NOMO-1 (cell line): ENCODE results near the gene CST11.

ENCODE experiments used
- DNase-seq, 2 experiments: peaks; one replicate each; lab custom pipeline; 2025; ENCODE audit not compliant: unreplicated experiment in 2 of 2; lab: John Stamatoyannopoulos, UW

The CST11 gene

DNA sequence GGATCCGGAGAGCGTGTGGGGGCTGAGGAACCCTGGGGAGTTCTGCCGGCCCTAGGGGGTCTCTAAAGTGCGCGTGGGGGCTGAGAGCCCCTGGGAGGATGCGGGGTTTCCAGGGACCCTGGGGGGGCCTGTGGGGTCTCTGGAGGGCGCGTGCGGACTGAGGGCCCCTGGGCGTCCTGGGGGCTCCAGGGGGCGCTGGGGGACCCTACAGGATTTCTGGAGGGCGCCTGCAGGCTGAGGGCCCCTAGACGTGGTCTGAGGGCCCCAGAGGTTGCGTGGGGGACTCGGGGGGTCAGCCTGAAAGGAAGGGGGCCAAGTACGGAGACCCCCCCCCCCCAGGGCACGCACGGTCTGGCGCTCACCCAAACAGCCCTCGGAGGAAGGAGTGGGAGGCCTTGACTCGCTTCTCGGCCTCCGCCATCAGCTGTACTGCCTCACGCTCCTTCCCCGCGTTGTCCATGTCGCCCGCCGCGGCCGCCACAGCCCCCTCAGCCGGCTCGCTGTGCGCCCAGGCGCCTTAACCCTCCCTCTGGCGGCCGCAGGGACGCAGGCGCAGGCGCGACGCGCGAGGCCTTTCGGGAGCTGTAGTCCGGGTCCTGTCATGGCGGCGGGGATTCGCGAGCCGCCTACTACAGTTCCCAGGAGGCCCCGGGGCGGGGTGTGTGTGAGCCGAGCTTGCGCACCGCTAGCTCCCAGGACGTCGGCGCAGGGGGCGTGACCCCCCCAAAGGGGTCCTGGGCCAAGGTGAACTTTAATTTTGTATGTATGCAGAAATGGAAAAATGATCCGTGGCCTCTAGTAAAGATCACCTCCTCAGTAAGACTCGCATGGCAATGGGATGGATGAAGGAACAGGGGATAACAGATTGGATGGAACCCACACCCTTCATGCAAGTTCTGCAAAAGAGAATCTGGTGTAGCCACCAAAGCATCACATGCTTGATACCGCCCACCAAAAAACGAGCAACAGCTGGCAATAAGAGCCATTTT, 31.4 kb downstream of the CST11 start, which contains the start of gene NAPB:
TSS of gene NAPB (minus strand) at position 546 of the 989 bp plus-strand sequence. CDS start at position 460, 86 bp downstream.
- peak; percentile 89 to 97 for DNase-seq

DNA sequence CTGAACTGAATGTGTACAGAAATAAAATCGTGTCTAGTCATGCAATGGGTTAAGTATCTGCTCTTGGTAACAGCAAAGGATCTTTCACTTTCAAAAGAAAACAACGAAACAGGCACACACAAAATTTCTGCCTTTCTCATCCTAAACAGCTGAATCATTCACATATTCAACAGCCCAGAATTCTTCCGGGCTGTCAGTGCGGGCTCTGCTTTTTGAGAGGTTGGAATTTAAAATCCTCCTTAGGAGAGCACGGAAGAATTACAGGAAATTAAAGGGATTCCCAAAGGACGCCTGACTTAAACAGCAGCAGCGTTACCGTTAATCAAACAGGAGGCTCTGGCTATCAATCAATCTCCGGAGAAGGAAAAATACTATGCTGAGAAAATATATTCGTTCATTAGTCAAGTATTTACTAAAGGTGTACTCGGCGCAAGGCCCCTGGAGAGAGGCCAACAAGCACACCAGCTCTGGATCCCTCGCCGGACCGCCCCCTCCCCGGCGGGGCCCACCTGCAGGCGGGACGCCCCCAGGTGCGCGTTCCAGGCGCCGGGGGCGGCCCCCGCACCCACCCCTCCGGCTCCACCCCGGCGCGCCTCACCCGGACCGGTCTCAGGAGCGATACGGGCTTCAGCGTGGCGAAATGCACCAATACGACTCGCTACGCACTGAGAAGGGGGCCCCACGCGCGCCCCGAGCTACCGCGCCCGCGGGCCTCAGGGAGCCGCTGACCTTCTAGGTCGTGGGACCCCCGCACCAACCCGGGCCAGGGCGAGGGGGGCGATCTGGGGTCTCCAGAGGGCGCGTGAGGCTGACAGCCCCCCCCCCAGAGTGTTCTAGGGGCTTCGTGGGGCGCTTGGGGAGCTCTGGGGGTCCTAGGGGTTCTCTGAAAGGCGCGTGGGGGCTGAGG, 32.4 kb downstream of the CST11 start:
- DNase-seq: peak; percentile 29 to 45

DNA sequence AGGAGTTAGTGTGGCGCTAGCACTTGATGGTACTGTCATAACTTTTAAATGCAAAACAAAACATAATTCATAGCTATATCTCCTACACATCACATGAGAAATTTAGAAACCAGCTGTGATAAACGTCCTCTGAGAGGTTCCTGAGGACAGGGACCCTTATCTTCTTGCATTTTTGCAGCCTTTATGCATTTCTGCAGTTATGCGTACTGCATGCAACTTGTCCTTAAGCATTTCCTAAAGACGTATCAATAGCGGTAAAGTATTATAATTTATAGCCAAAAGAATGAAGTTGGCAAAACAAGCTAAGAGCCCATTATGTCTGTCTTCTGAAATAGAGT, 33.0 kb downstream of the CST11 start:
- DNase-seq: no peak

DNA sequence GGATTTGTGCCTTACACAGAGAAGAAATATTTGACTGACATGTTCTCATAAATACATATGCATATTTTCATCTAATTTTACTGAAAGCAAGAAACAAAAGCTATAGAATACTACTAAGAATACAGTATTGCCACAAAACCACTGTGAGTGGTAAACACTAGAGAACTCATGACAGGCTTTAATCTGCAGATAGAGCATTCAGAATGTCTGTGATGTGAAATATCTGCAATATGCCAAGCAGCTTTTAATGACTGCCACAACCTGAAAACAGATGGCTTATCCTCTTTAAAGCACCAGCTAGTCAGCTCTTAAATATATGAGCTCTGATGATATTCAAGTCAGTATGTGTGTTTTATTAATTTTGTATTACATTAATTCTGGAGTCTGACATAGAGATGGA, 34.8 kb downstream of the CST11 start:
- no peak for DNase-seq

DNA sequence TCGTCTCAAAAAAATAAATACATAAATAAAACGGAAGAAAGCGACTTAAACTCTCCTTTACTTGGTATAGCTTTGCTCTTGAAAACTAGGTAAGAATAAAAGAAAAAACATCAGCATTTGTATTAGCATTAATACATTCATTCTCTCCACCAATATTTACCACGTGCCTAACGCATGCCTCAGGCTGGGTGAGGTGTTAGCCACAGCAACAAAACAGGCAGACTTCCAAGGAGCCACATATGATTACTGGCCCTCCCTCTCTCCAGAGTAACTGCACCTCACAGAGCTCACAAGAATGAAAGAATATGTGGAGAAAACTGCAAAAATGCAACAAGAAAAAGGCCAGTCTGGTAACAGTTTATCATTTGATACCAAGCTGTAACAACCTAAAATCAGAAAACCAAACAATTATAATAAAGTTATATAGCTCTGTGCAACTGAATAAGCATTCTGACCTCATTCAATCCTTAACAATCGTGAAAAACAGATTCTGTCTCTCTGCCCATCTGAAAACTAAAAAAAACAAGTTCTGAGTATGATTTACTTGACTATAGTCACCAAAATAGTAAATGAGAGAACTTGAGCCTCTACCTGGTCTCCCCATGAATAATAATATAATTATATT, 36.6 kb downstream of the CST11 start:
- DNase-seq: no peak

DNA sequence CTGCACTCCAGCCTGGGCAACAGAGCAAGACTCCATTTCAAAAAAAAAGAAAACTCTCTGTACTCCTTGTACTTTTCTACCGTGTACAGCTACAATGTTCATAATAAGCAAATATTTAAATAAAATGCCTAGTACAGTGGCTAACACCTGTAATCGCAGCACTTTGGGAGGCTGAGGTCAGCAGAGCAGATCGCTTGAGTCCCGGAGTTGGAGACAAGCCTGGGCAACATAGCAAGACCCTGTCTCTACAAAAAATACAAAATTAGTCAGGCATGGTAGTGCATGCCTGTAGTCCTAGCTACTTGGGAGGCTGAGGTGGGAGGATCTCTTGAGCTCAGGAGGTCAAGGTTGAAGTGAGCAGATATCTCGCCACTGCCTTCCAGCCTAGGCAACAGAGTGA, 37.1 kb downstream of the CST11 start:
- no peak for DNase-seq

DNA sequence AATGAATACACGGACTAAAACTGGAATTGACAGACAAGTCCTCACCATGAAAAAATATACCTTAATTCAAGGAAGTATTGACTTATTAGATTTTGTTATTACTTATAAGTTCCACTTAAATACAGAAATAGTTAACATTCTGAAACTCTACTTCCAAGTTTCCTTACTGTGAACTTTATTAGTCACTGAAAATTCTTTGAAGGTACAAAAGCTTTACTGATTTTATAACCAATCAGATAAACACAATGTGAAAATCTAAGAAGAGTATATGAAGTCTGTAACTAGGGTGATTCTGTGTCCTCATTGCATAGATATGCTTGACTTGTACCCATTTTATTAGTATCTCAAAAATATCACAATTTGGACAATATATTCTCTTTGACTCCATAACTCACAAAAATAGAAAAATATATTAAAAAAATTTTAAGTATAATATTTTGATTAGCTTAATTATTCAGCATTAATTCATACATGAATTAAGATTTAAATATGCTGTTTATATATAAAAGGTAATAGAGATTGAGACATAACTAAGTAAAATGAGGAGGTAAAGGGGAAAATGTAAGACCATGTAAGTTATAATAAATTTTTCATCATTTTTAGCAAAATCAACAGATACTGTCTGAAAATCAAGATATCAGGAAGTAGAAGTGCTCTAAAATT, 38.0 kb downstream of the CST11 start:
- no peak for DNase-seq

DNA sequence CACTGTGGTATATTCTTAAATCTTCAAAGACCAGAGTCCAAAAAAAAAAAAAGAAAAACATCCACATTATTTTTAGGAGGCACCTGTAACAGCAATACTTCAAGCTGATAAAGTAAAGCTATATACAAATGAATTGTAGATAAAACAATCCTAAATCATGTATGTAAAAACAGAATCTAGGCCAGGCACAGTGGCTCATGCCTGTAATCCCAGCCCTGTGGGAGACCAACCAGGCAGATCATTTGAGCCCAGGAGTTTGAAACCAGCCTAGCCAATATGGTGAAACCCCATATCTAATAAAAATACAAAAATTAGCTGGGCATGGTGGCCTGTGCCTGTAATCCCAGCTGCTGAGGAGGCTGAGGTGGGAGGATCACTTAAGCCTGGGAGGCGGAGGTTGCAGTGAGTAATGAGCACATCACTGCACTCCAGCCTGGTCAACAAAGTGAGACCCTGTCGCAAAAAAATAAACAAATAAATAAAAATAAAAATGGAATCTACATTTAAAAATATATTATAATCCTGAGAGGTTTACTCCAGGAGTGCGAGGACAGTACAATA, 38.7 kb downstream of the CST11 start:
- no peak for DNase-seq

DNA sequence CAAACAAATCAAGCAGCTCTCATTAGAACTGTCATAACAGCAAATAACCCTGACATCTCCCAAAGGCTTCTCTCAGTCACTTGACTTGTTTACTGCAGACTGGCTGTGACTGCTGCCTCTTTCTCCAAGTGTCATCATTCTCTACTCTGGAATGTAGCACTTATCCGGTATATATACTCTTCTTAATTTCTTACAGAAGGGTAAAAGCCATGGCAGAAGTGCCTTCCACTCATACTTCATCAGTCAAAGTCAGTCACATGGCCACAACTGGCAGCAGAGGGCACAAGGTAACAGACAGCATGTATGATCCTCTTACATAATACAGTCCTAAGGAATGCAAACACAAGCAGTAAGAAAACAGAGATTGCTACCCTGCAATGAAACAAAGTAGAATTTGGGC, 40.6 kb downstream of the CST11 start:
- DNase-seq: no peak

DNA sequence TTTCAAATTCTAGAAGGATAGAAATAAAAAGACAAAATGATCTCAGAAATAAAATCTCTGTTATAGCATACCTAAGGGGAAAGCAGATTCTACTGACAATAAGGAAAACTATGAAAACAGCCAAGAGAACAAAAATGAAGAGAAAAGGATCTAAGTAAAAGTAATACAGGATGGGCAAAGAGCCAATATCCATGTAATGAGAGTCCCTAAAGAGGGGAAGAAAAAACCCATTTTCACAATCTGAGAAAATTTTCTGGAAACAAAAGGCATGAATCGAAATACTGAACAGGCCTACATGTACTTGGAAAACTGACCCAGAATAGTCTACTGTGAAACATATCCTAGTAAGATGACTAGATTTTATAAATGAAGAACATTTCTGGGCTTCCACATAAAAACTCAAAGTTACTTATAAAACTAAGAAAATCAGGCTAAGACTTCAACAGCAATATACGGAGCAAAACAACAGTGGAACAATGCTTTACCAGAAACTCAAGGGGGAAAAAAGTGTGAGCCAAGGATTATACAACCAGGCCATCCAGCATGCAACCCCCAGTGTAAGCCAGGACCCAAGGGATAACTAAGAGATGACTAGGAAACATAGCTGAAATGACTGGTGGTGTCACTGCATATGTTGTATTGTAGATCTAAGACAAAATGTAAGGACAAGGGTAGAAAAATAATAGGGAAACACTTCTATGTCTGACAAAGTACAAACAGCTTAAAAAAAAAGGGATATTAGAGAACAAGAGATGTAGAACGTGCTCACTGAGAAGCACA, 41.6 kb downstream of the CST11 start:
- DNase-seq: no peak

DNA sequence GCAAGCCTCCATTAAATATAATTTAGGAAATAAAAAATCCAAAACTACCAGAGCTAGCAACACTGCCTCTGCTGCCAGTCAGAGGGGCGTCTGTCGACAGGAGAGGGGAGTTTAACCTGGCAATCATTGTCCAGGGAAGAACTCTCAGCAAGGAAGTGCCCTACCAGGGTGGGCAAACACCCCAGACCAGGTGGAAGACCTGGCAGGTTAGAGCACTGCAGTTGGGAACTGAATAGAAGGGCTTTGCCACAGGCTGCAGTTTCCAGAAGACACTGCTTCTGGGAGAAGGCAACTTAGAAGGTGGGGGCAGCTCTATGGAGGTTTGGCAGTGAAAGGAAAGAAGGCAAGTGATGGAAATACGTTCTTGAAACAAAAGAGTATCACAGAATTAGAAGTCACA, 42.9 kb downstream of the CST11 start:
- DNase-seq: no peak

DNA sequence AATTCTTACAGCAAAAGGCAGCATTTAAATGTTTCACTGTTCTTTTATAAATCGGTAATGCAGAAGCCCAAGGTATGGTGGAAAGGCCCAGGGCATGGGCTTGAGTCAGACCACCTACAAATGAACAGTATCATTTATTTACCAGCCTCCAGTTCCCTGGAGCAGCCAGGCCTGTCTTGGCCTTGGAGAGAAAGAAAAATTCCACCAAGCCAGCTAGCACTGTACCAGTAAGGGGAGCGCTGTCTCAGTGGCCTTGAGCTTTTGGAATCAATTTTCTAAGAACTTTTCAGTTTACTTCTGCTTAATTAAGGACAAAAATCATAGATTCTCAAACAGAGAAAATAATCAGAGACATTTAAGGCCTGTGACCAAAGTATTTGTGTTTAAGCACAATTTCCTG, 43.7 kb downstream of the CST11 start:
- DNase-seq: no peak

DNA sequence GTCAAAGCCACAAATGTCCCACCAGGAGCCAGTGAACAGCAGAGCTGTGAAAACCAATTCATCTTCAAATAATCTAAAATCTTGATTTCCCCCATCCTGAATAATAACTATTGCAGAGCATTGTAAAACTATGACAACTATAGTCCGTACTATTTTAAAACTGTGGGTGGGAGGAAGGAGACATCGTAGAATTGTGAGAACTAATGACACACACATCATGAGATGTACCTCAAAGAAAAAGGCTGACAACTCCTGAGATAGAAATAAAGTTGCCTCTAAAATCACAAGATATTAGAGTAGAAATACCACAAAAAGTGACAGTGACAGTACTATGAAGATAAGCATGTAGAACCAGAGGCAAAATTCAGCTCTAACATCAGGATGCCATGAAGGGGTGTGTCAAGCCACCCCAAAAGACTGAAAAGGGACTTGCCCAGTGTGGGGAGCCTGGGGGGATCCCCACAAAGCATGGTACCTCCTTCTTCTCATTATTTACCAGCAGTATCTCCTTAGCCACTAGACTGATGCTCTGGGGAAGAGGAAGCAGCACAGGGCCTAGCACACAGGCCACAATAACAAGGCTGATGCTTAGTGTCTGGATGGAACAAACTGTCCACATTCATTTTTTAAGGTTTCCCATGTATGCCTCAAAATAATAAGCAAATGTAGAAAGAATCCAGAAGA, 44.8 kb downstream of the CST11 start:
- DNase-seq: no peak

DNA sequence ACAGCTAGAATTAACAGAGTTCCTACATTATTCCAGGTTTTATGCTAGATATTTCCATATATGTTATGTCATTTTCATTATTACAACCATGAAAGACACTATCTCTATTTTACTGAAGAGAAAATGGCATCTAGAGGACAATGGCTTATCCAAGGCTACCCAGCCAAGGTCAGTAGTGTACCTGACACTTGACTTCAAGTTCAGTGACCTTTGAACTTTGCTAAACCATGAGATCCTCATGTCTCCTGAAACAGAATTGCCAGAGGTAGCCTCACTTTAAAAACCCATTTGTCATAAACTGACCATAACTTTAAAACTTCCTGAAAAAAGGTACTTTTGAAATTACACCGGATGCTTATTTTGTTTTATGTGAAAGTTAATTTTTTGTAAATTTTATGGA, 45.8 kb downstream of the CST11 start:
- DNase-seq: no peak

DNA sequence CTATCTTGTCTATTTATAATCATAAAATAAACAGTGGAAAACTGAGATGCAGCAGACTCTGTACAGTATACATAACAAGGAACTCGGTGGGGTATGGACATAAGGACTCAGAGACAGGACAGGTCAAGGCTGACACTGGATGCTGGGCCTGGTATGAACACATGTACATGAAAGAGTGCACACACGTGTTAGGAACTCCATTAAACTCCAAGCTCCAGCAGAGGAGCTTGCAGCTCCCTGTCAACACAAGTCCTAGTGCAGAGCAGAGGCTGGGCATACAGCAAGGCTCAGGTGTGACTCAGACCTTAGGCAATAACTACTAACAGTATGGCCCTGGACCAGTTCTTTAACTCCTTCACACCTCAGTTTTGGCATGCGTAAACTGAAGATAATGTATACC, 48.5 kb downstream of the CST11 start:
- no peak for DNase-seq

DNA sequence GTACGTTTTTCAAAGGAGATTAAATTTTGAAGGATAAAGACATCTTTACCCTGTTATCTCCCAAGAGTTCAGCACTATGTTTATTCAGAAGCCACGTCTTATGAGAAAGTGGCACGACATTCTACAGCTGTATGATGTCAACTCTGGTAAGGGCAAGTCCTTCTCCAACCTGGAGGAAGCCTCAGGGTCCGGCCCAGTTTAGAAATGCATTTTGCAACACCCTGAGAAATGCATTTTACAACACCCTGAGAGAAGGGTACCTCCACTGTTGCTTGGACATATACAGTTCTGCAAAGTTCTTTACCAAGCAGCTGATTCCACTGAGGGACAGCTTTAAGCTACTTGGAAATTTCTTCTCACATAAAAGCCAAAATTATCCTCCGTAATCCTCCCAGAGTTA, 48.9 kb downstream of the CST11 start:
- DNase-seq: no peak

DNA sequence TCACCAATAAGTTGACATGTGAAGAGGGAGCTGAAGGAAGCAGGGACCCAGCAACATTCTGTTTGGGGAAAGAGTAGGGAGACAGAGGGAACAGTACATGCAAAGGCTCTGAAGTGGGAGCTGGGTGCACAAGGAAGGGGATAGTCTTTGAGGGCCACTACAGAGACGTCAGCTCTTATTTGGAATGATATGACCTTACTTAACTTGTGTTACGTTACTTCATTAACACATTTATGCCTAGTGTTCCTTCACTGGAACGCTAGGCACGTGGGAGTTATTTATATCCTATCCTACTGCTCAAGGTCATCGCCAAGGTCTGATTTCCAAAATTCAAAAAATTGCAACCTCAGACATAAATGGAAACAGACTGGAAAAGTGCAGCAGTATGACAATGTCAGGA, 51.6 kb downstream of the CST11 start:
- DNase-seq: no peak
